Measurements from ENCODE around the gene PHGDH.

The PHGDH gene

GRCh38 chr1:119743776-119744597, 32.3 kb downstream of the PHGDH start:
- peaks cover 4% of the 10 kb centered on the region for H3K4me1 ChIP-seq (ENCODE audit: insufficient read depth, low read length)
- H3K9me3 ChIP-seq (ENCODE audit: control insufficient read depth, insufficient read depth, low read length) = no peaks in the 10 kb centered on the region
- H3K9ac ChIP-seq (ENCODE audit: low read depth, low read length) = no peak overlapping the region
- peaks cover 17% of the 10 kb centered on the region; the same call in 1 of the 2 replicates for H3K36me3 ChIP-seq (ENCODE audit: insufficient read depth, low read length)

GRCh38 chr1:119744598-119744942, 32.8 kb downstream of the PHGDH start:
- no peaks in the 10 kb centered on the region for H3K9me3 ChIP-seq (ENCODE audit: control insufficient read depth, insufficient read depth, low read length)
- peaks cover 4% of the 10 kb centered on the region for H3K4me1 ChIP-seq (ENCODE audit: insufficient read depth, low read length)
- H3K36me3 ChIP-seq (ENCODE audit: insufficient read depth, low read length) = peaks cover 16% of the 10 kb centered on the region; the same call in 1 of the 2 replicates
- no peak overlapping the region for H3K9ac ChIP-seq (ENCODE audit: low read depth, low read length)

GRCh38 chr1:119745034-119745433, 33.3 kb downstream of the PHGDH start:
- Histone ChIP-seq H3K36me3 (ENCODE audit: insufficient read depth, low read length) (peaks cover 11% of the 10 kb centered on the region; the same call in 1 of the 2 replicates), H3K9ac (ENCODE audit: low read depth, low read length) (no peak overlapping the region), H3K9me3 (ENCODE audit: control insufficient read depth, insufficient read depth, low read length) (no peaks in the 10 kb centered on the region)

GRCh38 chr1:119747451-119747850, 35.7 kb downstream of the PHGDH start:
- Histone ChIP-seq H3K9me3 (ENCODE audit: control insufficient read depth, insufficient read depth, low read length) (no peaks in the 10 kb centered on the region), H3K36me3 (ENCODE audit: insufficient read depth, low read length) (0 out of 2 replicates have a peak, but pooled peaks cover under 1% of the 10 kb centered on the region), H3K9ac (ENCODE audit: low read depth, low read length) (no peak overlapping the region), H3K4me1 (ENCODE audit: insufficient read depth, low read length) (peaks cover 4% of the 10 kb centered on the region)

More at GRCh38 chr1:119745034-119745433, 33.3 kb downstream of the PHGDH start:
- H3K4me1 ChIP-seq (ENCODE audit: insufficient read depth, low read length) = peaks cover 4% of the 10 kb centered on the region

GRCh38 chr1:119748040-119748439, 36.3 kb downstream of the PHGDH start:
- Histone ChIP-seq H3K9ac (ENCODE audit: low read depth, low read length) (no peak overlapping the region), H3K9me3 (ENCODE audit: control insufficient read depth, insufficient read depth, low read length) (no peaks in the 10 kb centered on the region), H3K4me1 (ENCODE audit: insufficient read depth, low read length) (peaks cover 4% of the 10 kb centered on the region), H3K36me3 (ENCODE audit: insufficient read depth, low read length) (no peaks in the 10 kb centered on the region)

GRCh38 chr1:119752592-119752991, 40.9 kb downstream of the PHGDH start:
- Histone ChIP-seq H3K4me1 (ENCODE audit: insufficient read depth, low read length) (peaks cover 2% of the 10 kb centered on the region; the same call in 1 of the 2 replicates), H3K36me3 (ENCODE audit: insufficient read depth, low read length) (no peaks in the 10 kb centered on the region), H3K9me3 (ENCODE audit: control insufficient read depth, insufficient read depth, low read length) (no peaks in the 10 kb centered on the region), H3K9ac (ENCODE audit: low read depth, low read length) (no peak overlapping the region)

- Histone ChIP-seq H3K4me1 (ENCODE audit: insufficient read depth, low read length) (peaks cover 6% of the 10 kb centered on the region; the same call in 1 of the 2 replicates), H3K36me3 (ENCODE audit: insufficient read depth, low read length) (no peaks in the 10 kb centered on the region), H3K9ac (ENCODE audit: low read depth, low read length) (no peak overlapping the region), H3K9me3 (ENCODE audit: control insufficient read depth, insufficient read depth, low read length) (no peaks in the 10 kb centered on the region)
Observed at GRCh38 chr1:119758584-119758983, 46.9 kb downstream of the PHGDH start.

GRCh38 chr1:119762409-119762808, 50.7 kb downstream of the PHGDH start:
- H3K4me1 ChIP-seq (ENCODE audit: insufficient read depth, low read length) = peaks cover 6% of the 10 kb centered on the region; the same call in 1 of the 2 replicates

GRCh38 chr1:119762953-119763352, 51.2 kb downstream of the PHGDH start:
- H3K36me3 ChIP-seq (ENCODE audit: insufficient read depth, low read length) = no peaks in the 10 kb centered on the region
- H3K9me3 ChIP-seq (ENCODE audit: control insufficient read depth, insufficient read depth, low read length) = no peaks in the 10 kb centered on the region
- H3K9ac ChIP-seq (ENCODE audit: low read depth, low read length) = no peak overlapping the region
- H3K4me1 ChIP-seq (ENCODE audit: insufficient read depth, low read length) = 0 out of 2 replicates have a peak, but pooled peaks cover under 1% of the 10 kb centered on the region

More at GRCh38 chr1:119762409-119762808, 50.7 kb downstream of the PHGDH start:
- Histone ChIP-seq H3K9ac (ENCODE audit: low read depth, low read length) (no peak overlapping the region), H3K36me3 (ENCODE audit: insufficient read depth, low read length) (no peaks in the 10 kb centered on the region), H3K9me3 (ENCODE audit: control insufficient read depth, insufficient read depth, low read length) (no peaks in the 10 kb centered on the region)

- H3K9ac ChIP-seq (ENCODE audit: low read depth, low read length) = no peak overlapping the region
Observed at GRCh38 chr1:119764220-119764619, 52.5 kb downstream of the PHGDH start.

GRCh38 chr1:119766374-119766794, 54.6 kb downstream of the PHGDH start:
- H3K9me3 ChIP-seq (ENCODE audit: control insufficient read depth, insufficient read depth, low read length) = no peaks in the 10 kb centered on the region
- H3K9ac ChIP-seq (ENCODE audit: low read depth, low read length) = no peak overlapping the region
- H3K36me3 ChIP-seq (ENCODE audit: insufficient read depth, low read length) = no peaks in the 10 kb centered on the region
- peaks cover under 1% of the 10 kb centered on the region; the same call in 1 of the 2 replicates for H3K4me1 ChIP-seq (ENCODE audit: insufficient read depth, low read length)

More at GRCh38 chr1:119764220-119764619, 52.5 kb downstream of the PHGDH start:
- H3K36me3 ChIP-seq (ENCODE audit: insufficient read depth, low read length) = no peaks in the 10 kb centered on the region
- H3K9me3 ChIP-seq (ENCODE audit: control insufficient read depth, insufficient read depth, low read length) = no peaks in the 10 kb centered on the region
- H3K4me1 ChIP-seq (ENCODE audit: insufficient read depth, low read length) = no peaks in the 10 kb centered on the region

- peaks cover 4% of the 10 kb centered on the region; the same call in 1 of the 2 replicates for H3K4me1 ChIP-seq (ENCODE audit: insufficient read depth, low read length)
- H3K9me3 ChIP-seq (ENCODE audit: control insufficient read depth, insufficient read depth, low read length) = no peaks in the 10 kb centered on the region
- no peak overlapping the region for H3K9ac ChIP-seq (ENCODE audit: low read depth, low read length)
- no peaks in the 10 kb centered on the region for H3K36me3 ChIP-seq (ENCODE audit: insufficient read depth, low read length)
Observed at GRCh38 chr1:119767486-119767885, 55.8 kb downstream of the PHGDH start.

GRCh38 chr1:119768778-119769177, 57.0 kb downstream of the PHGDH start, which contains the start of gene HMGCS2:
Gene HMGCS2, minus strand, starts transcription at chr1:119768905. Its CDS starts 61 bp downstream, at chr1:119768844.
- no peaks in the 10 kb centered on the region for H3K36me3 ChIP-seq (ENCODE audit: insufficient read depth, low read length)
- peaks cover 13% of the 10 kb centered on the region for H3K4me1 ChIP-seq (ENCODE audit: insufficient read depth, low read length)
- H3K9ac ChIP-seq (ENCODE audit: low read depth, low read length) = no peak within 1 kb of the TSS

GRCh38 chr1:119771016-119771415, 59.3 kb downstream of the PHGDH start:
- H3K9ac ChIP-seq (ENCODE audit: low read depth, low read length) = no peak overlapping the region
- H3K4me1 ChIP-seq (ENCODE audit: insufficient read depth, low read length) = peaks cover 17% of the 10 kb centered on the region
- H3K36me3 ChIP-seq (ENCODE audit: insufficient read depth, low read length) = no peaks in the 10 kb centered on the region
- no peaks in the 10 kb centered on the region for H3K9me3 ChIP-seq (ENCODE audit: control insufficient read depth, insufficient read depth, low read length)

More at GRCh38 chr1:119768778-119769177, 57.0 kb downstream of the PHGDH start, which contains the start of gene HMGCS2:
- H3K9me3 ChIP-seq (ENCODE audit: control insufficient read depth, insufficient read depth, low read length) = no peaks in the 10 kb centered on the region

- H3K36me3 ChIP-seq (ENCODE audit: insufficient read depth, low read length) = no peaks in the 10 kb centered on the region
- no peaks in the 10 kb centered on the region for H3K9me3 ChIP-seq (ENCODE audit: control insufficient read depth, insufficient read depth, low read length)
- H3K4me1 ChIP-seq (ENCODE audit: insufficient read depth, low read length) = peaks cover 17% of the 10 kb centered on the region
- H3K9ac ChIP-seq (ENCODE audit: low read depth, low read length) = no peak overlapping the region
Observed at GRCh38 chr1:119771770-119772169, 60.0 kb downstream of the PHGDH start.
